Keratinocyte (primary cell): Measurements from ENCODE around the gene IL1B. TPM values are rescaled to one million over a fixed set of nuclear protein-coding genes. Genes with fewer than 3 reads are reported as not detected.
A peak's percentile ranks its signal among the peaks of the same experiment; 100 is the strongest.

Experiments used
- DNase-seq: peaks from one replicate; pipeline ENCODE4 v3.0.0-alpha.2; 2011; ENCODE audit warnings: low read depth, missing footprints, low spot score
- FAIRE-seq: peaks from 2 replicates; lab custom pipeline; 2011; peaks lifted over from hg19 to GRCh38; lab: Jason Lieb, UNC
- H2AFZ ChIP-seq: 2 replicates; pipeline ENCODE4 v1.6.0; 2012; ENCODE audit warnings: low read length, control low read depth, inconsistent platforms; ENCODE audit not compliant: control insufficient read depth
- H3K27ac ChIP-seq: 2 replicates; pipeline ENCODE4 v1.5.1; 2011; ENCODE audit warnings: low read length; ENCODE audit not compliant: control insufficient read depth, insufficient read depth
- H3K27me3 ChIP-seq: 3 replicates; pipeline ENCODE4 v1.6.0; 2011; ENCODE audit warnings: low read length; ENCODE audit not compliant: control insufficient read depth, insufficient read depth; ENCODE audit errors: extremely low read depth
- H3K36me3 ChIP-seq, 2 experiments: 2 replicates in 1 of 2; 3 replicates in 1 of 2; pipeline ENCODE4 v1.5.1; 2011; ENCODE audit warnings: low read length in 2 of 2, mild to moderate bottlenecking in 1 of 2; ENCODE audit not compliant: control insufficient read depth in 2 of 2, insufficient read depth in 2 of 2; ENCODE audit errors: extremely low read depth in 1 of 2
- H3K4me1 ChIP-seq: 3 replicates; pipeline ENCODE4 v1.5.1; 2011; ENCODE audit warnings: low read length; ENCODE audit not compliant: control insufficient read depth, insufficient read depth; ENCODE audit errors: extremely low read depth
- H3K4me2 ChIP-seq: 3 replicates; pipeline ENCODE4 v1.6.0; 2011; ENCODE audit warnings: low read depth, low read length; ENCODE audit not compliant: control insufficient read depth, insufficient read depth; ENCODE audit errors: extremely low read depth
- H3K4me3 ChIP-seq, 3 experiments: fragments of 200-600 bp in 1 of 3; sonication (generic) in 1 of 3; 2 replicates in 2 of 3; 3 replicates in 1 of 3; pipeline ENCODE4 v1.5.1; 2011 to 2016; ENCODE audit warnings: low read length in 3 of 3, mild to moderate bottlenecking in 3 of 3, control low read depth in 2 of 3, inconsistent platforms in 1 of 3, low read depth in 1 of 3, mixed read lengths in 1 of 3, mixed run types in 1 of 3, moderate library complexity in 1 of 3; ENCODE audit not compliant: control insufficient read depth in 2 of 3, insufficient read depth in 2 of 3; ENCODE audit errors: extremely low read depth in 1 of 3
- H3K79me2 ChIP-seq: 2 replicates; pipeline ENCODE4 v1.6.0; 2012; ENCODE audit warnings: low read length; ENCODE audit not compliant: control insufficient read depth, insufficient read depth
- H3K9ac ChIP-seq: 3 replicates; pipeline ENCODE4 v1.6.0; 2011; ENCODE audit warnings: low read length; ENCODE audit not compliant: control insufficient read depth, insufficient read depth; ENCODE audit errors: extremely low read depth
- H3K9me1 ChIP-seq: 3 replicates; pipeline ENCODE4 v1.6.0; 2011; ENCODE audit warnings: low read length; ENCODE audit not compliant: control insufficient read depth, insufficient read depth; ENCODE audit errors: extremely low read depth
- H3K9me3 ChIP-seq: 2 replicates; pipeline ENCODE4 v1.5.1; 2012; ENCODE audit warnings: low read depth, low read length; ENCODE audit not compliant: control insufficient read depth
- H4K20me1 ChIP-seq: 3 replicates; pipeline ENCODE4 v1.6.0; 2011; ENCODE audit warnings: low read length; ENCODE audit not compliant: control insufficient read depth, insufficient read depth; ENCODE audit errors: extremely low read depth
- CTCF ChIP-seq, 3 experiments: IDR thresholded peaks in 1 of 3; conservative IDR thresholded peaks in 1 of 3; optimal IDR thresholded peaks in 1 of 3; 2 replicates in 2 of 3; 3 replicates in 1 of 3; pipeline versions ENCODE3 to v1.5.1; 2011; ENCODE audit warnings: low read length in 3 of 3, mild to moderate bottlenecking in 3 of 3, moderate library complexity in 2 of 3, control low read depth in 1 of 3, inconsistent platforms in 1 of 3; ENCODE audit not compliant: insufficient read depth in 2 of 3; ENCODE audit errors: extremely low read depth in 1 of 3
- EZH2 ChIP-seq: IDR thresholded peaks from one replicate; pipeline ENCODE4 v1.6.1; 2012; ENCODE audit warnings: inconsistent platforms, mild to moderate bottlenecking, low read length, moderate library complexity
- dilution Hi-C: fragments of 300-500 bp; cut with MboI; formaldehyde crosslinking; loops from one replicate; pipeline ENCODE4 v1.7.0; 2020; ENCODE audit warnings: low sequenced_read_pairs; ENCODE audit not compliant: extremely low pct_ligation_motif_present
- polyA plus RNA-seq, 5 experiments: library from polyadenylated mRNA; depleted of rRNA in 3 of 5; stranded (reverse) in 3 of 5; stranded (forward) in 1 of 5; unstranded in 1 of 5; fragments of >200 nt; gene quantifications; 1 replicate in 1 of 5; 2 replicates in 3 of 5; 3 replicates in 1 of 5; pipeline versions ENCODE4 v1.2.1 to v1.2.3, GENCODE V29; 2011 to 2012; ENCODE audit warnings: missing spikeins in 2 of 5, low read depth in 1 of 5, low replicate concordance in 1 of 5

IL1B gene
- polyA plus RNA-seq, 1 donor (not counting 4 experiments of a cell fraction or from before 2014, with no cell fraction given) = 232 TPM

- no peak overlapping the region for H3K9ac ChIP-seq
- no peaks in the 10 kb centered on the region for H4K20me1 ChIP-seq
- H3K36me3 ChIP-seq = peaks cover 30 to 64% of the 10 kb centered on the region in 2 experiments
- FAIRE-seq (no peak), DNase-seq (no peak)
- H3K4me3 ChIP-seq = no peak overlapping the region
- dilution Hi-C loops = no loop called here
- TF ChIP-seq CTCF (optimal IDR thresholded peaks at IDR 0.05 in 1 of 3, IDR thresholded peaks at IDR 0.05 in 1 of 3, conservative IDR thresholded peaks at IDR 0.05 in 1 of 3; ENCODE audit: extremely low read depth in 1 of 3, insufficient read depth in 2 of 3, low read length in 3 of 3) (no peak), EZH2 (no peak)
- H2AFZ ChIP-seq = no peak overlapping the region
- no peaks in the 10 kb centered on the region for H3K27me3 ChIP-seq
- H3K27ac ChIP-seq = no peak overlapping the region
- H3K9me3 ChIP-seq = no peaks in the 10 kb centered on the region
- H3K79me2 ChIP-seq = peaks cover 35% of the 10 kb centered on the region
- peaks cover 30% of the 10 kb centered on the region for H3K4me1 ChIP-seq
- H3K4me2 ChIP-seq = peak overlapping the region; percentile 3
- H3K9me1 ChIP-seq = no peaks in the 10 kb centered on the region
Measured at GRCh38 chr2:112831513-112831845, 5.1 kb downstream of the IL1B start.

GRCh38 chr2:112830682-112831512 is 5.7 kb downstream of the IL1B start:
- no peaks in the 10 kb centered on the region for H3K9me3 ChIP-seq
- no peak overlapping the region for H3K4me3 ChIP-seq
- peaks cover 29% of the 10 kb centered on the region for H3K79me2 ChIP-seq
- no peak overlapping the region for H3K27ac ChIP-seq
- FAIRE-seq (no peak), DNase-seq (no peak)
- H3K27me3 ChIP-seq = no peaks in the 10 kb centered on the region
- no peak for TF ChIP-seq CTCF (optimal IDR thresholded peaks at IDR 0.05 in 1 of 3, IDR thresholded peaks at IDR 0.05 in 1 of 3, conservative IDR thresholded peaks at IDR 0.05 in 1 of 3; ENCODE audit: extremely low read depth in 1 of 3, insufficient read depth in 2 of 3, low read length in 3 of 3)
- TF ChIP-seq EZH2 = no peak
- no peak overlapping the region for H3K4me2 ChIP-seq
- peaks cover 27% of the 10 kb centered on the region for H3K4me1 ChIP-seq
- no peaks in the 10 kb centered on the region for H3K9me1 ChIP-seq
- no peak overlapping the region for H3K9ac ChIP-seq
- H3K36me3 ChIP-seq = peaks cover 30 to 59% of the 10 kb centered on the region in 2 experiments
- dilution Hi-C loops = no loop called here
- no peak overlapping the region for H2AFZ ChIP-seq
- H4K20me1 ChIP-seq = no peaks in the 10 kb centered on the region
